ENCODE results near the gene SNX2. TPM values are rescaled to one million over a fixed set of nuclear protein-coding genes. Genes with fewer than 3 reads are reported as not detected.

SNX2 gene
- total RNA-seq, 3 donors from 2014 or later: 50.2 to 80.5 (median 58.6) TPM

DNA sequence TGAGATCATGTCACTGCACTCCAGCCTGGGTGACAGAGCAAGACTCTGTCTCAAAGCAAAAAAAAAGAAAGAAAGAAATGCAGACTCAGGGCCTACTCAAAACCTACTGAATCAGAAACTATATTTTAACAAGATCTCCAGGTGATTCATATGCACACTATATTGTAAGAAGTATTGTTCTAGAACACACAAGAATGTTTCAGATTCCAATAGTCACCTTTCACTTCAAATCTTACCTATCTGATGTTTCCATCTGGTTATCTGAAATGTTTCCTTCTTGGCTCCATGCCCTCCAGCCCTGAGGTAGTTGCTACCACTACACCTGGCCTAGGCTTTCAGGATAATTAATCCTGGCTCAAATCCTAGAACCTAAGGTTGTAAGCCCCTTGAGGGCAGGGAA, 36.8 kb upstream of the SNX2 start:
- DNase-seq (no peak), ATAC-seq (no peak)
- Histone ChIP-seq H3K9me3 (no peaks in the 10 kb centered on the region), H3K4me3 (no peak overlapping the region), H3K4me1 (ENCODE audit: low read depth) (no peaks in the 10 kb centered on the region), H3K36me3 (ENCODE audit: low read depth) (no peaks in the 10 kb centered on the region)
- TF ChIP-seq, protein P1, sequence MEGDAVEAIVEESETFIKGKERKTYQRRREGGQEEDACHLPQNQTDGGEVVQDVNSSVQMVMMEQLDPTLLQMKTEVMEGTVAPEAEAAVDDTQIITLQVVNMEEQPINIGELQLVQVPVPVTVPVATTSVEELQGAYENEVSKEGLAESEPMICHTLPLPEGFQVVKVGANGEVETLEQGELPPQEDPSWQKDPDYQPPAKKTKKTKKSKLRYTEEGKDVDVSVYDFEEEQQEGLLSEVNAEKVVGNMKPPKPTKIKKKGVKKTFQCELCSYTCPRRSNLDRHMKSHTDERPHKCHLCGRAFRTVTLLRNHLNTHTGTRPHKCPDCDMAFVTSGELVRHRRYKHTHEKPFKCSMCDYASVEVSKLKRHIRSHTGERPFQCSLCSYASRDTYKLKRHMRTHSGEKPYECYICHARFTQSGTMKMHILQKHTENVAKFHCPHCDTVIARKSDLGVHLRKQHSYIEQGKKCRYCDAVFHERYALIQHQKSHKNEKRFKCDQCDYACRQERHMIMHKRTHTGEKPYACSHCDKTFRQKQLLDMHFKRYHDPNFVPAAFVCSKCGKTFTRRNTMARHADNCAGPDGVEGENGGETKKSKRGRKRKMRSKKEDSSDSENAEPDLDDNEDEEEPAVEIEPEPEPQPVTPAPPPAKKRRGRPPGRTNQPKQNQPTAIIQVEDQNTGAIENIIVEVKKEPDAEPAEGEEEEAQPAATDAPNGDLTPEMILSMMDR (IDR thresholded peaks at IDR 0.05): no peak
- intact Hi-C loops (cut with DNase I, micrococcal nuclease): no loop called here

DNA sequence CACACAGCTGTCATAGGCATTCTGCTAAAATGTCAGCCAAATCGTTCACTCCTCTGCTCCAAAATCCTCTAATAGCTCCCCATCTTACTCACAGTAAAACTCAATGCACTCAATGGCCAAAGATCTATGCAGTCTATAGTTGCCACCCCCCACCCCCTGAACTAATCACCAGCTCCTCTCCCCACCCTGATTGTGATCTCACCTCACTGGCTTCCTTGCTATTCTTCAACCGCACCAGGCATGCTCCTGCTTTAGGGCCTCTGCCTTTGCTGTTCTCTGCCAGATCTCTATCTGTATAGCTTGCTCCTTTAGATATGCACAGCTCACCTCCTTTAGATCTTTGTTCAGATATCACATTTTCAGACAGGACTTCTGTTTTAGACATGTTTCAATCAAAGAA, 33.2 kb upstream of the SNX2 start:
- no peak for DNase-seq
- no peak for ATAC-seq
- Histone ChIP-seq H3K9me3 (no peaks in the 10 kb centered on the region), H3K36me3 (ENCODE audit: low read depth) (no peaks in the 10 kb centered on the region), H3K4me3 (no peak overlapping the region), H3K4me1 (ENCODE audit: low read depth) (no peaks in the 10 kb centered on the region)
- TF ChIP-seq, protein P1 (IDR thresholded peaks at IDR 0.05): no peak
- intact Hi-C loops (cut with DNase I, micrococcal nuclease): no loop called here

DNA sequence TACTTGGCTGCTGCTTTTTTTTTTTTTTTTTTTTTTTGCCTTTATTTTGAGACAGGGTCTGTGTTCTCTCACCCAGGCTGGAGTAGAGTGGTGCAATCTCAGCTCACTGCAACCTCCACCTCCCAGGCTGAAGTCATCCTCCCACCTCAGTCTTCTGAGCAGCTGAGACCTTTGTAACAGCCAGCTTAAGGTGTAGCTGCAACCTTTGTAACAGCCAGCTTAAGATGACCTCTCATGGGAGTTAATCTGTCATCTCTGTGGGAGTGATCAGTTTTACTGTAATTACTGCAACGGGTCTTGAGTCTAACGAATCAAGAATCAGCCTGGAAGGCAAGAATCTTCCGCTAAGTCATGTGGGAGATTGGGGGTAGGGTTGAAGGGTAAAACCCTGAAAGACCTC, 31.6 kb upstream of the SNX2 start:
- Histone ChIP-seq H3K36me3 (ENCODE audit: low read depth) (no peaks in the 10 kb centered on the region), H3K4me3 (no peak overlapping the region), H3K4me1 (ENCODE audit: low read depth) (no peaks in the 10 kb centered on the region), H3K9me3 (no peaks in the 10 kb centered on the region)
- no peak for ATAC-seq
- no peak for DNase-seq
- intact Hi-C loops (cut with DNase I, micrococcal nuclease): no loop called here
- TF ChIP-seq, protein P1 (IDR thresholded peaks at IDR 0.05): no peak

DNA sequence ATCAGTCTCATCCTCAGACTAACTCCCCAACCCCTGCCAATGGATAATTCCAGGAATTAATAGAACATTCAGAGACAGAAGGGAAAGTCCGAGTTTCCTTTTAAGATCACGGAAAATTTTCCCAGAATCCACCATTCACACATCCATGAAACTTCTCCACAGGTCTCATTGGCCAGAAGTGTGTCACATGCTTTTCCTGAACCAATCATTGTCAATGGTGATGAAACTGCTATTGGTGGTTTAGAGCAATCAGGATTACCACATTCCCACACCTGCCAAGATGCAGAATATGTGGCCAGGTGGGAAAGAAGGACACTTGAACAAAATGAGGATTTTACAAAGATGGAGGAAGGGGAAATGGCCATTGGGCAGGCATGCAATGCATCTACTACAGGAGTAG, 29.3 kb upstream of the SNX2 start:
- TF ChIP-seq, protein P1 (IDR thresholded peaks at IDR 0.05): no peak
- no peaks in the 10 kb centered on the region for H3K4me1 ChIP-seq (ENCODE audit: low read depth)
- intact Hi-C loops (cut with DNase I, micrococcal nuclease): no loop called here
- DNase-seq (no peak), ATAC-seq (no peak)
- H3K36me3 ChIP-seq (ENCODE audit: low read depth): no peaks in the 10 kb centered on the region
- no peak overlapping the region for H3K4me3 ChIP-seq
- no peaks in the 10 kb centered on the region for H3K9me3 ChIP-seq

DNA sequence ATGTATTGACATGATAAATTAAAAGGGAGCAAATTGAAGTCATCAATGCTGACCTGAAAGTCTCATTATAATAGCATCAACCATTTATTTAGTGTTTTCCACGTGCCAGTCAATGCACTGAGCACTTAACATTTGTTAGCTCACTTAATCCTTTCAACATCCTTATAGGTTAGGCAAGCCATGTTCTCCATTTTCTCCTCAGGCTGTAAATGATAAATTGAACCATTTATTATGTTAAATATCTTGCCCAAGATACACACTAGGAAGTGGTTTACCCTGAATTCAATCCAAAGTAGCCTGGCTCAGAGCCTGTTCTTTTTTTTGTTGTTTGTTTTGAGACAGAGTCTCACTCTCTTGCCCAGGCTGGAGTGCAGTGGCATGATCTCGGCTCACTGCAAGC, 25.0 kb upstream of the SNX2 start:
- H3K36me3 ChIP-seq (ENCODE audit: low read depth): no peaks in the 10 kb centered on the region
- DNase-seq: no peak
- no peak overlapping the region for H3K4me3 ChIP-seq
- TF ChIP-seq, protein P1 (IDR thresholded peaks at IDR 0.05): no peak
- no peaks in the 10 kb centered on the region for H3K9me3 ChIP-seq
- ATAC-seq: no peak
- no peaks in the 10 kb centered on the region for H3K4me1 ChIP-seq (ENCODE audit: low read depth)
- intact Hi-C loops (cut with DNase I, micrococcal nuclease): no loop called here

DNA sequence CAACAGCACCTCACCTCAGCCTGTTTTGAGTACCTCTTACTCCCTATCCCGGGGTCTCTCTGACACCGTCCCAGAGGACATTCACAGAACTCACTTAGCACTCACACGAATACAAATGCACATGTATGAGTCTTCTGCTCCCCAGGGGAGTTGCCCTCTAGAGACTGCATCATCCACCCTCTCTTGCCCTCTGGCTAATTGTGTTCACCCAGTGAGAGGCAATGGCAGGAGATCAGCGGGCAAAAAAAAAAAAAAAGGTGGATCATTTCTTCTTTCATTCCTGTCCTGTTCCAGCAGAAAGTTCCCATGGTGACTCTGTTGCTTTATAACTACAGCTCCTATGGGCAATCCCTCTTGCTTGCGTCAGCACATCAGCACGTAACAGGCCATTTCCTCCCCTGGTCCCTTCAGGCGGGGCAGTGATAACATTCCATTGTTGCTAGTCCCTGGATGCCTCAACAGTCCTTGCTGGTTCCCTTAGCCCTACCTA, 23.5 kb upstream of the SNX2 start:
- intact Hi-C loops (cut with DNase I, micrococcal nuclease): no loop called here
- ATAC-seq (no peak), DNase-seq (no peak)
- H3K4me1 ChIP-seq (ENCODE audit: low read depth): no peaks in the 10 kb centered on the region
- no peaks in the 10 kb centered on the region for H3K9me3 ChIP-seq
- TF ChIP-seq, protein P1 (IDR thresholded peaks at IDR 0.05): no peak
- H3K4me3 ChIP-seq: no peak overlapping the region
- H3K36me3 ChIP-seq (ENCODE audit: low read depth): no peaks in the 10 kb centered on the region
